Endothelial cell of umbilical vein (primary cell): ENCODE data around the gene PPP1R16B. TPM values are rescaled to one million over a fixed set of nuclear protein-coding genes. Genes with fewer than 3 reads are reported as not detected.

Source experiments
- BruUV-seq: library from RNA; stranded (reverse); fragments of 400-500 nt; replicated peaks from 2 replicates; lab custom pipeline; 2021; lab: Mats Ljungman, UMichigan
- CTCF ChIA-PET: fragments of 300-600, 350-600 bp; sonication (Branson Sonifier 250); formaldehyde crosslinking; loops from one replicate; lab custom pipeline; 2021; ENCODE audit warnings: antibody characterized with exemption, inconsistent platforms; lab: Charles Lee
- POLR2A ChIA-PET: fragments of 300-600, 350-600 bp; sonication (Branson Sonifier 250); formaldehyde crosslinking; loops from one replicate; lab custom pipeline; 2021; ENCODE audit warnings: antibody characterized with exemption, inconsistent platforms; lab: Charles Lee
- DNase-seq: peaks from one replicate; pipeline ENCODE4 v3.0.0-alpha.2; 2011; ENCODE audit warnings: low read depth, low spot score
- FAIRE-seq: peaks from 2 replicates; lab custom pipeline; 2011; peaks lifted over from hg19 to GRCh38; lab: Jason Lieb, UNC
- H2AFZ ChIP-seq: 2 replicates; pipeline ENCODE4 v1.6.0; 2012; ENCODE audit warnings: low read depth, low read length, control low read depth, inconsistent platforms
- H3K27ac ChIP-seq: 2 replicates; pipeline ENCODE4 v1.5.1; 2011; ENCODE audit warnings: low read depth, mild to moderate bottlenecking, control low read depth, low read length, moderate library complexity; ENCODE audit not compliant: insufficient read depth
- H3K27me3 ChIP-seq, 2 experiments: 2 replicates each; pipeline versions ENCODE4 v1.6.0 to v1.6.1; 2011; ENCODE audit warnings: low read length in 2 of 2, mixed read lengths in 1 of 2; ENCODE audit not compliant: control insufficient read depth in 2 of 2, insufficient read depth in 2 of 2
- H3K36me3 ChIP-seq, 2 experiments: 2 replicates in 1 of 2; 3 replicates in 1 of 2; pipeline ENCODE4 v1.5.1; 2011; ENCODE audit warnings: low read length in 2 of 2, mild to moderate bottlenecking in 1 of 2, moderate library complexity in 1 of 2; ENCODE audit not compliant: control insufficient read depth in 2 of 2, insufficient read depth in 2 of 2; ENCODE audit errors: extremely low read depth in 1 of 2
- H3K4me1 ChIP-seq: 3 replicates; pipeline ENCODE4 v1.5.1; 2011; ENCODE audit warnings: mild to moderate bottlenecking, low read length; ENCODE audit not compliant: control insufficient read depth, insufficient read depth; ENCODE audit errors: extremely low read depth
- H3K4me2 ChIP-seq: 2 replicates; pipeline ENCODE4 v1.6.1; 2011; ENCODE audit warnings: low read length, control low read depth, mixed read lengths; ENCODE audit not compliant: insufficient read depth
- H3K4me3 ChIP-seq, 3 experiments: fragments of 200-600 bp in 1 of 3; sonication (generic), shearing (Covaris generic) in 1 of 3; replicated peaks in 1 of 3; 2 replicates each; pipeline ENCODE4 v1.5.1; 2011 to 2016; ENCODE audit warnings: control low read depth in 3 of 3, low read length in 3 of 3, mild to moderate bottlenecking in 2 of 3, inconsistent platforms in 1 of 3, low read depth in 1 of 3, moderate library complexity in 1 of 3; ENCODE audit not compliant: insufficient read depth in 1 of 3
- H3K79me2 ChIP-seq: 2 replicates; pipeline ENCODE4 v1.6.0; 2012; ENCODE audit warnings: low read length, inconsistent platforms; ENCODE audit not compliant: control insufficient read depth, insufficient read depth
- H3K9ac ChIP-seq: replicated peaks from 2 replicates; pipeline ENCODE3; 2011; ENCODE audit warnings: low read length, control low read depth; ENCODE audit not compliant: insufficient read depth; ENCODE audit errors: extremely low read depth
- H3K9me1 ChIP-seq: replicated peaks from 3 replicates; pipeline ENCODE4 v1.6.0; 2011; ENCODE audit warnings: mild to moderate bottlenecking, low read length; ENCODE audit not compliant: control insufficient read depth, insufficient read depth; ENCODE audit errors: extremely low read depth
- H3K9me3 ChIP-seq: replicated peaks from 2 replicates; pipeline ENCODE4 v1.5.1; 2012; ENCODE audit warnings: low read length, inconsistent platforms; ENCODE audit not compliant: control insufficient read depth, insufficient read depth
- H4K20me1 ChIP-seq: replicated peaks from 2 replicates; pipeline ENCODE3; 2011; ENCODE audit warnings: mild to moderate bottlenecking, low read length; ENCODE audit not compliant: control insufficient read depth, insufficient read depth; ENCODE audit errors: extremely low read depth
- EZH2 ChIP-seq: IDR thresholded peaks from 2 replicates; pipeline ENCODE4 v1.6.1; 2012; ENCODE audit warnings: borderline replicate concordance, low read depth, mild to moderate bottlenecking, moderate library complexity, low read length, inconsistent platforms; ENCODE audit not compliant: severe bottlenecking
- FOS ChIP-seq: IDR thresholded peaks from 2 replicates; pipeline ENCODE4 v1.6.1; 2011; ENCODE audit warnings: mild to moderate bottlenecking, low read length, moderate library complexity, borderline replicate concordance; ENCODE audit not compliant: insufficient read depth
- GATA2 ChIP-seq: IDR thresholded peaks from 2 replicates; pipeline ENCODE4 v1.7.0; 2011; ENCODE audit warnings: low read depth, mild to moderate bottlenecking, moderate library complexity, mixed read lengths, low read length; ENCODE audit not compliant: insufficient read length, insufficient read depth
- JUN ChIP-seq: IDR thresholded peaks from 2 replicates; pipeline ENCODE4 v1.6.1; 2011; ENCODE audit warnings: borderline replicate concordance, low read depth; ENCODE audit not compliant: insufficient read length, insufficient read depth
- MAX ChIP-seq: IDR thresholded peaks from 2 replicates; pipeline ENCODE4 v1.6.1; 2011; ENCODE audit not compliant: insufficient read depth, insufficient read length
- MYC ChIP-seq: IDR thresholded peaks from one replicate; pipeline ENCODE4 v1.6.1; 2011; ENCODE audit warnings: mild to moderate bottlenecking, low read depth, low read length
- POLR2A ChIP-seq: IDR thresholded peaks from 2 replicates; pipeline ENCODE4 v1.6.1; 2012; ENCODE audit warnings: low read depth, mild to moderate bottlenecking, control low read depth, low read length
- POLR2AphosphoS5 ChIP-seq: IDR thresholded peaks from 2 replicates; pipeline ENCODE4 v1.6.1; 2012; ENCODE audit warnings: low read depth, mild to moderate bottlenecking, control low read depth, low read length, moderate library complexity; ENCODE audit not compliant: insufficient read depth
- dilution Hi-C: fragments of 300-500 bp; cut with MboI; formaldehyde crosslinking; loops from one replicate; pipeline ENCODE4 v1.15.0; 2019; ENCODE audit warnings: low sequenced_read_pairs; ENCODE audit not compliant: extremely low pct_ligation_motif_present
- intact Hi-C: fragments of 100-400 bp; cut with micrococcal nuclease; formaldehyde crosslinking; loops from one replicate; pipeline ENCODE4 v1.10.0; 2022
- polyA plus RNA-seq, 4 experiments: library from polyadenylated mRNA; depleted of rRNA in 3 of 4; stranded (reverse) in 3 of 4; unstranded in 1 of 4; fragments of >200 nt; gene quantifications; 2 replicates each; pipeline versions ENCODE4 v1.2.1 to v1.2.3, GENCODE V29; 2011 to 2012; ENCODE audit warnings: missing spikeins in 1 of 4
- total RNA-seq: library from RNA; stranded (reverse); gene quantifications from 2 replicates; pipeline ENCODE4 v1.2.3, GENCODE V29; 2021
- TF ChIP-seq, protein P1 (sequence below), 2 donors: IDR thresholded peaks; 1 replicate in 1 of 2; 2 replicates in 1 of 2; pipeline ENCODE4 v1.5.1; 2011; ENCODE audit warnings: low read length in 2 of 2, mild to moderate bottlenecking in 2 of 2, moderate library complexity in 2 of 2, control low read depth in 1 of 2, inconsistent platforms in 1 of 2, low read depth in 1 of 2; ENCODE audit not compliant: insufficient read depth in 1 of 2; ENCODE audit errors: extremely low read depth in 1 of 2

The PPP1R16B gene
- total and polyA plus RNA-seq, 2 donors (not counting 3 experiments of a cell fraction or from before 2014, with no cell fraction given), result 34.7 to 68.1 TPM

- Histone ChIP-seq H3K9ac (peak overlapping the region; percentile 83), H3K27me3 (no peaks in the 10 kb centered on the region), H3K79me2 (peaks cover 31% of the 10 kb centered on the region), H3K36me3 (no peaks in the 10 kb centered on the region), H3K4me1 (peaks cover 19% of the 10 kb centered on the region), H3K9me1 (no peaks in the 10 kb centered on the region), H2AFZ (peak overlapping the region; percentile 76), H3K9me3 (no peaks in the 10 kb centered on the region), H3K4me3 (peak overlapping the region; percentile 71 to 95 (median 84)), H3K4me2 (peak overlapping the region; percentile 88), H3K27ac (peak overlapping the region; percentile 62), H4K20me1 (no peaks in the 10 kb centered on the region)
- dilution Hi-C loops (no loop called here), intact Hi-C loops (loop anchor here (1.0 kb wide), 4 partner anchors 37 to 317 kb away; partner anchors contain the start of genes ACTR5 and FAM83D)
- no peak for FAIRE-seq
- ChIA-PET CTCF (interaction anchor here (1.1 to 2.2 kb wide), 12 partner anchors 17 to 237 kb away, joined by 3 to 28 read pairs (median 6); partner anchors contain the start of gene FAM83D), POLR2A (interaction anchor here (0.7 to 1.0 kb wide), 2 partner anchors 10 to 26 kb away, joined by 3 read pairs; no protein-coding TSS in a partner anchor)
- no TSS peak for BruUV-seq
- DNase-seq, result no peak
- no peak for TF ChIP-seq POLR2A
- TF ChIP-seq FOS, result no peak
Observed at GRCh38 chr20:38962928-38963401, 157.5 kb downstream of the PPP1R16B start.

DNA sequence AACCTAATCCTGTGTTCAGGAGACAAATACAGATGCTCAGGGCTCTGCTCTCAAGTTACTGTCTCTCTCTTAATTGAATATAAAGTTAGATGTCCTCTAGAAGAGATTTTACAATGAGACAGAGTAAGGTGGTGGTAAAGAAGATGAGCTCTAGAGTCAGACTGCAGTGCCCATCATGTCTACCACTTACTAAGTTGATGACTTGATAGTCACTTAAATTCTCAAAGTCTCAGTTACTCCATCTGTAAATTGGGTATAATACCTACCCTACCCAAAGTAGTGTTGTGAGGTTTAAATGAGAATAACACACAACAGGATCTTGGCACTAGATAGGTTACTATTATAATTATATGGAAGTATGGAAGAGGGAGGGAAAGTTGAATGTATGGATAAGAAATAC, 158.2 kb downstream of the PPP1R16B start:
- H3K4me2 ChIP-seq, result no peak overlapping the region
- CTCF ChIA-PET, result interaction anchor here (0.6 to 2.2 kb wide), 3 partner anchors 25 to 37 kb away, joined by 3 to 28 read pairs (median 4); partner anchors contain the start of gene FAM83D
- dilution Hi-C loops, result no loop called here
- H3K9me3 ChIP-seq, result no peaks in the 10 kb centered on the region
- intact Hi-C loops, result no loop called here
- TF ChIP-seq FOS (no peak), MAX (no peak), POLR2AphosphoS5 (no peak), EZH2 (no peak), MYC (no peak), POLR2A (no peak), GATA2 (no peak), JUN (no peak)
- TF ChIP-seq, protein P1, sequence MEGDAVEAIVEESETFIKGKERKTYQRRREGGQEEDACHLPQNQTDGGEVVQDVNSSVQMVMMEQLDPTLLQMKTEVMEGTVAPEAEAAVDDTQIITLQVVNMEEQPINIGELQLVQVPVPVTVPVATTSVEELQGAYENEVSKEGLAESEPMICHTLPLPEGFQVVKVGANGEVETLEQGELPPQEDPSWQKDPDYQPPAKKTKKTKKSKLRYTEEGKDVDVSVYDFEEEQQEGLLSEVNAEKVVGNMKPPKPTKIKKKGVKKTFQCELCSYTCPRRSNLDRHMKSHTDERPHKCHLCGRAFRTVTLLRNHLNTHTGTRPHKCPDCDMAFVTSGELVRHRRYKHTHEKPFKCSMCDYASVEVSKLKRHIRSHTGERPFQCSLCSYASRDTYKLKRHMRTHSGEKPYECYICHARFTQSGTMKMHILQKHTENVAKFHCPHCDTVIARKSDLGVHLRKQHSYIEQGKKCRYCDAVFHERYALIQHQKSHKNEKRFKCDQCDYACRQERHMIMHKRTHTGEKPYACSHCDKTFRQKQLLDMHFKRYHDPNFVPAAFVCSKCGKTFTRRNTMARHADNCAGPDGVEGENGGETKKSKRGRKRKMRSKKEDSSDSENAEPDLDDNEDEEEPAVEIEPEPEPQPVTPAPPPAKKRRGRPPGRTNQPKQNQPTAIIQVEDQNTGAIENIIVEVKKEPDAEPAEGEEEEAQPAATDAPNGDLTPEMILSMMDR (IDR thresholded peaks at IDR 0.05; ENCODE audit: extremely low read depth in 1 of 2, insufficient read depth in 1 of 2, low read depth in 1 of 2, low read length in 2 of 2), result no peak
- POLR2A ChIA-PET, result no interaction called here
- H3K27ac ChIP-seq, result no peak overlapping the region
- FAIRE-seq (no peak), DNase-seq (no peak)
- H3K79me2 ChIP-seq, result peaks cover 34% of the 10 kb centered on the region
- BruUV-seq, result no TSS peak
- no peaks in the 10 kb centered on the region for H3K27me3 ChIP-seq
- H2AFZ ChIP-seq, result no peak overlapping the region
- H3K9ac ChIP-seq, result no peak overlapping the region
- peaks cover 19% of the 10 kb centered on the region for H3K4me1 ChIP-seq
- no peaks in the 10 kb centered on the region for H4K20me1 ChIP-seq
- H3K9me1 ChIP-seq, result no peaks in the 10 kb centered on the region
- no peak overlapping the region for H3K4me3 ChIP-seq
- no peaks in the 10 kb centered on the region for H3K36me3 ChIP-seq
